Mesangial cell (primary cell): ENCODE measurements around the gene RSPH1. TPM values are rescaled to one million over a fixed set of nuclear protein-coding genes. Genes with fewer than 3 reads are reported as not detected.

ENCODE experiments used
- total RNA-seq: library from RNA; depleted of rRNA; stranded (reverse); fragments of >200 nt; gene quantifications from 2 replicates; pipeline ENCODE4 v1.2.3, GENCODE V29; 2015

RSPH1 gene
- total RNA-seq: 0.38 TPM in 1 of 2 replicates, not detected in the other

GRCh38 chr21:42496120-42496838, at the start of gene RSPH1:
Gene RSPH1, minus strand, starts transcription at chr21:42496224. Its CDS starts 38 bp downstream, at chr21:42496186.

GRCh38 chr21:42513151-42513984, 17.3 kb upstream of the RSPH1 start, which contains the start of gene SLC37A1:
Gene SLC37A1, plus strand, starts transcription at chr21:42513852. Its CDS starts 4,603 bp downstream, at chr21:42518455.

Other genes with a start within 250 kb of the RSPH1 start
- 1.1 and 1.4 TPM in 2 replicates for gene TFF3, start 180.8 kb downstream of the RSPH1 start, total RNA-seq
- gene TFF2, start 145.2 kb downstream of the RSPH1 start, total RNA-seq: not detected in 2 replicates
- gene TFF1, start 129.7 kb downstream of the RSPH1 start, total RNA-seq: 0.49 TPM in 1 of 2 replicates, not detected in the other
- not detected in 2 replicates for gene TMPRSS3, start 100.2 kb downstream of the RSPH1 start, total RNA-seq
- gene UBASH3A, start 92.3 kb downstream of the RSPH1 start, total RNA-seq: not detected in 2 replicates
- gene SLC37A1, start 17.6 kb upstream of the RSPH1 start, total RNA-seq: 7.3 and 13.6 TPM in 2 replicates
- gene PDE9A, start 157.4 kb upstream of the RSPH1 start, total RNA-seq: not detected in 2 replicates